GM10847 (cell line): ENCODE results near the gene IRGC.

ENCODE experiments used
- POLR2A ChIP-seq: IDR thresholded peaks from 2 replicates; pipeline ENCODE4 v1.6.1; 2011; ENCODE audit not compliant: insufficient read length; ENCODE audit errors: extremely low read depth

Gene IRGC

GRCh38 chr19:43705729-43706128, 10.1 kb upstream of the IRGC start:
- TF ChIP-seq POLR2A = no peak

- TF ChIP-seq POLR2A = no peak
Observed at GRCh38 chr19:43707158-43707712, 8.6 kb upstream of the IRGC start.

GRCh38 chr19:43708716-43709115, 7.2 kb upstream of the IRGC start:
- no peak for TF ChIP-seq POLR2A

GRCh38 chr19:43711751-43712355, 4.0 kb upstream of the IRGC start:
- TF ChIP-seq POLR2A = no peak

- no peak for TF ChIP-seq POLR2A
Observed at GRCh38 chr19:43713208-43713607, 2.7 kb upstream of the IRGC start.

- TF ChIP-seq POLR2A = no peak
Observed at GRCh38 chr19:43718627-43719377, 2.9 kb downstream of the IRGC start.

GRCh38 chr19:43719378-43719868, 3.5 kb downstream of the IRGC start:
- TF ChIP-seq POLR2A = no peak

GRCh38 chr19:43719918-43720317, 4.0 kb downstream of the IRGC start:
- no peak for TF ChIP-seq POLR2A

GRCh38 chr19:43720936-43721335, 5.1 kb downstream of the IRGC start:
- TF ChIP-seq POLR2A = no peak

GRCh38 chr19:43721469-43722048, 5.7 kb downstream of the IRGC start:
- no peak for TF ChIP-seq POLR2A

GRCh38 chr19:43723588-43723987, 7.7 kb downstream of the IRGC start:
- no peak for TF ChIP-seq POLR2A

GRCh38 chr19:43724896-43725295, 9.0 kb downstream of the IRGC start:
- TF ChIP-seq POLR2A = no peak

GRCh38 chr19:43725468-43725867, 9.6 kb downstream of the IRGC start:
- TF ChIP-seq POLR2A = no peak

GRCh38 chr19:43726736-43727592, 11.1 kb downstream of the IRGC start:
- no peak for TF ChIP-seq POLR2A

GRCh38 chr19:43727593-43727853, 11.6 kb downstream of the IRGC start:
- no peak for TF ChIP-seq POLR2A

GRCh38 chr19:43729919-43730318, 14.0 kb downstream of the IRGC start:
- no peak for TF ChIP-seq POLR2A

GRCh38 chr19:43731346-43731745, 15.5 kb downstream of the IRGC start:
- no peak for TF ChIP-seq POLR2A
